Gastroesophageal sphincter (tissue), 3 donors: Measurements from ENCODE around the gene FANCC.

Experiments
- CTCF ChIP-seq, 4 experiments: fragments of 200-600 bp in 2 of 4; fragments of 450-650 bp in 2 of 4; sonication (generic) in 1 of 4; IDR thresholded peaks; one replicate each; pipeline ENCODE4 v1.5.1; 2017 to 2019; ENCODE audit warnings: antibody characterized with exemption in 4 of 4, mild to moderate bottlenecking in 2 of 4, moderate library complexity in 2 of 4
- POLR2A ChIP-seq, 2 donors: fragments of 450-650 bp; IDR thresholded peaks; one replicate each; pipeline ENCODE4 v1.6.1; 2017; ENCODE audit warnings: antibody characterized with exemption in 2 of 2, mild to moderate bottlenecking in 2 of 2, moderate library complexity in 1 of 2
- POLR2AphosphoS5 ChIP-seq: sonication (generic); formaldehyde crosslinking; IDR thresholded peaks from one replicate; pipeline ENCODE4 v1.6.1; 2017; ENCODE audit warnings: antibody characterized with exemption

DNA sequence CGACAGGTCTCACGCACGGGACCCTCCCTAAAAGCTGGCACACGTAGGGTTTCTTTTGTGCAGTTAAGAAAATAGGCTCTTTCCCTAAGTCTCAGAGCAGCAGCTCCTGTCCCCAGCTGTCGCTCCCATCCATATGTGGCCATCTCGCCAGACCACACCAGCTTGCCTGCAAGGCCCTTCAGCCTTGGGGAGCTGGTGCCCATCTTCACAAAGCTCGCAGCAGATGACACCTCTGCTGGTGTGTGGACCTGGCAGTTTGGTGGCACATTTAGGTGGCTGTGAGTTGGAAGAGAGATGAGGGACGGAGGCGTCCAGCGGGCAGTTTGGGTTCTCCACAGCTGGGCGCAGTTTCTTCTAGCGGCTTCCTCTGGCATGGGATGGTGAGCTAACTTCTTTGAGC, 239.0 kb downstream of the FANCC start:
- TF ChIP-seq CTCF (IDR thresholded peaks at IDR 0.05) (no peak), POLR2AphosphoS5 (no peak), POLR2A (IDR thresholded peaks at IDR 0.05) (no peak)
